SU-DHL-6 (cell line): Measurements from ENCODE around the gene ABCA4.
"Not testable (repeated sequence)": the region's sequence is repeated elsewhere in the genome, so short reads cannot be mapped to it uniquely, and the experiment has no call there.

Experiments used
- H2AFZ ChIP-seq: fragments of 200-600 bp; sonication (generic); 2 replicates; pipeline ENCODE4 v1.6.1; 2014; ENCODE audit warnings: low read depth, mild to moderate bottlenecking, moderate library complexity, mixed read lengths, antibody characterized with exemption, low read length; ENCODE audit not compliant: severe bottlenecking
- H3F3A ChIP-seq: fragments of 200-600 bp; shearing (Covaris generic); 2 replicates; pipeline ENCODE4 v1.6.0; 2016; ENCODE audit warnings: antibody characterized with exemption, mild to moderate bottlenecking; ENCODE audit not compliant: insufficient read depth
- H3K27ac ChIP-seq: fragments of 200-600 bp; sonication (generic); 2 replicates; pipeline ENCODE4 v1.5.1; 2016; ENCODE audit warnings: low read depth, mild to moderate bottlenecking, low read length, moderate library complexity, mixed read lengths
- H3K27me3 ChIP-seq: fragments of 200-600 bp; sonication (generic), shearing (Covaris generic); 2 replicates; pipeline ENCODE4 v1.6.0; 2014; ENCODE audit warnings: mild to moderate bottlenecking, low read length
- H3K36me3 ChIP-seq: fragments of 200-600 bp; sonication (generic); 2 replicates; pipeline ENCODE4 v1.6.1; 2014; ENCODE audit warnings: mild to moderate bottlenecking, low read length, mixed read lengths
- H3K4me2 ChIP-seq: fragments of 300-600, 200-600 bp; shearing (Covaris generic), sonication (generic); 2 replicates; pipeline ENCODE4 v1.6.0; 2014; ENCODE audit warnings: low read length, low read depth, mild to moderate bottlenecking; ENCODE audit not compliant: poor library complexity, severe bottlenecking
- H3K4me3 ChIP-seq: fragments of 200-600 bp; sonication (generic); 2 replicates; pipeline ENCODE4 v1.5.1; 2014; ENCODE audit warnings: antibody characterized with exemption, low read length, mild to moderate bottlenecking, mixed read lengths; ENCODE audit not compliant: insufficient read depth, poor library complexity, severe bottlenecking
- H3K79me2 ChIP-seq: fragments of 200-600 bp; sonication (generic); 2 replicates; pipeline ENCODE4 v1.6.1; 2014; ENCODE audit warnings: mild to moderate bottlenecking, low read length, moderate library complexity; ENCODE audit not compliant: insufficient read depth
- H3K9ac ChIP-seq: fragments of 200-600 bp; sonication (generic); 2 replicates; pipeline ENCODE4 v1.7.0; 2014; ENCODE audit warnings: mild to moderate bottlenecking, low read length
- H3K9me2 ChIP-seq: fragments of 200-600 bp; sonication (generic); replicated peaks from 2 replicates; pipeline ENCODE4 v1.6.1; 2014; ENCODE audit warnings: low read length; ENCODE audit not compliant: insufficient read depth
- H3K9me3 ChIP-seq: fragments of 200-600 bp; sonication (generic); 2 replicates; pipeline ENCODE4 v1.6.1; 2014; ENCODE audit warnings: low read length, mixed read lengths; ENCODE audit not compliant: insufficient read depth
- H4K20me1 ChIP-seq: fragments of 200-600 bp; sonication (generic); 2 replicates; pipeline ENCODE4 v1.6.1; 2014; ENCODE audit warnings: low read depth, mild to moderate bottlenecking, antibody characterized with exemption, low read length, moderate library complexity, mixed read lengths
- EZH2phosphoT487 ChIP-seq: fragments of 200-600 bp; sonication (generic), shearing (Covaris generic); conservative IDR thresholded peaks from 2 replicates; pipeline ENCODE4 v1.6.1; 2018; ENCODE audit warnings: mild to moderate bottlenecking, antibody characterized with exemption, low read length, moderate library complexity, mixed read lengths
- TF ChIP-seq, protein P1 (sequence below): fragments of 200-600 bp; sonication (generic); IDR thresholded peaks from one replicate; pipeline ENCODE4 v1.5.1; 2017; ENCODE audit warnings: antibody characterized with exemption, mild to moderate bottlenecking, low read length, moderate library complexity; ENCODE audit not compliant: insufficient read depth, poor library complexity, severe bottlenecking

Gene ABCA4

DNA sequence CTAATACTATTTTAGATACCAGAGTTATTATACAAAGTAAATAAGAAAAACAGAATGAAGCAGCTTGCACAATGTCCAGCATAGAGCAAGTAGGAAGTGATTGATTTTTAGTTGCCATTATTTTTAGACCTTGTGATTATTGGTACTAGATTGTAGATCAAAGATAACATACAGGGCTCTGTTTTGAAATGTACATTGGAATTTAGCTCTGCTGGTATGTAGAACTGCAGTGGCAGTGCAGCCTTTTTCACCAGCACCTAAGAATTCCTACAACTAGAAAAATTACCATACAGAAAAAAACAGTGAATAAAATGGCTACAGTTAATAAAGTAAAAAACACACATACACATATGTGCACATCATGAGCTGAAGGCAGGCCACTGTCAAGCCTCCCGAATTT, 32.2 kb upstream of the ABCA4 start:
- H3F3A ChIP-seq: no peaks in the 10 kb centered on the region

DNA sequence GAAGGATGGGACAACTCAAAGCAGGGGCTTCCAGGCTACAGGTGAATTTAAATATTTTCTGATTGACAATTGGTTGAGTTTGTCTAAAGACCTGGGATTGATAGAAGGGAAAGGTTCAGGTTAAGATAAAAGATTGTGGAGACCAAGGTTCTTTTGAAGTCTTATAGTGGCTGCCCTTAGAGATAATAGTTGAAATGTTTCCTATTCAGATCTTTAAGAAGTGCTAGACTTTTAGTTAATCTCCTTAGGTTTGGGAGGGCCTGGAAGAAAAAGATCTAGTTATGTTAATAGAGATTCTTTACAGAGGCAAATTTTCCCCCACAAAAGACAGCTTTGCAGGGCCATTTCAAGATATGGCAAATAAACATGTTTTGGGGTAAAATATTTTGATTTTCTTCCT, 28.2 kb upstream of the ABCA4 start:
- not testable (repeated sequence) for H3K9me3 ChIP-seq, H3K36me3 ChIP-seq, H2AFZ ChIP-seq, H3K27ac ChIP-seq, H4K20me1 ChIP-seq, H3K9me2 ChIP-seq, H3F3A ChIP-seq, H3K4me3 ChIP-seq, H3K27me3 ChIP-seq, H3K79me2 ChIP-seq, H3K4me2 ChIP-seq, H3K9ac ChIP-seq

More for the DNA sequence above, 32.2 kb upstream of the ABCA4 start:
- H3K36me3 ChIP-seq: no peaks in the 10 kb centered on the region
- H3K4me3 ChIP-seq: no peak overlapping the region
- H3K79me2 ChIP-seq: no peaks in the 10 kb centered on the region
- no peaks in the 10 kb centered on the region for H3K9me2 ChIP-seq
- H3K27me3 ChIP-seq: no peaks in the 10 kb centered on the region
- TF ChIP-seq, protein P1, sequence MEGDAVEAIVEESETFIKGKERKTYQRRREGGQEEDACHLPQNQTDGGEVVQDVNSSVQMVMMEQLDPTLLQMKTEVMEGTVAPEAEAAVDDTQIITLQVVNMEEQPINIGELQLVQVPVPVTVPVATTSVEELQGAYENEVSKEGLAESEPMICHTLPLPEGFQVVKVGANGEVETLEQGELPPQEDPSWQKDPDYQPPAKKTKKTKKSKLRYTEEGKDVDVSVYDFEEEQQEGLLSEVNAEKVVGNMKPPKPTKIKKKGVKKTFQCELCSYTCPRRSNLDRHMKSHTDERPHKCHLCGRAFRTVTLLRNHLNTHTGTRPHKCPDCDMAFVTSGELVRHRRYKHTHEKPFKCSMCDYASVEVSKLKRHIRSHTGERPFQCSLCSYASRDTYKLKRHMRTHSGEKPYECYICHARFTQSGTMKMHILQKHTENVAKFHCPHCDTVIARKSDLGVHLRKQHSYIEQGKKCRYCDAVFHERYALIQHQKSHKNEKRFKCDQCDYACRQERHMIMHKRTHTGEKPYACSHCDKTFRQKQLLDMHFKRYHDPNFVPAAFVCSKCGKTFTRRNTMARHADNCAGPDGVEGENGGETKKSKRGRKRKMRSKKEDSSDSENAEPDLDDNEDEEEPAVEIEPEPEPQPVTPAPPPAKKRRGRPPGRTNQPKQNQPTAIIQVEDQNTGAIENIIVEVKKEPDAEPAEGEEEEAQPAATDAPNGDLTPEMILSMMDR: no peak
- TF ChIP-seq EZH2phosphoT487: no peak
- H2AFZ ChIP-seq: no peak overlapping the region
- H3K4me2 ChIP-seq: no peak overlapping the region
- no peak overlapping the region for H3K9ac ChIP-seq
- no peak overlapping the region for H3K27ac ChIP-seq
- no peaks in the 10 kb centered on the region for H4K20me1 ChIP-seq
- H3K9me3 ChIP-seq: no peaks in the 10 kb centered on the region

DNA sequence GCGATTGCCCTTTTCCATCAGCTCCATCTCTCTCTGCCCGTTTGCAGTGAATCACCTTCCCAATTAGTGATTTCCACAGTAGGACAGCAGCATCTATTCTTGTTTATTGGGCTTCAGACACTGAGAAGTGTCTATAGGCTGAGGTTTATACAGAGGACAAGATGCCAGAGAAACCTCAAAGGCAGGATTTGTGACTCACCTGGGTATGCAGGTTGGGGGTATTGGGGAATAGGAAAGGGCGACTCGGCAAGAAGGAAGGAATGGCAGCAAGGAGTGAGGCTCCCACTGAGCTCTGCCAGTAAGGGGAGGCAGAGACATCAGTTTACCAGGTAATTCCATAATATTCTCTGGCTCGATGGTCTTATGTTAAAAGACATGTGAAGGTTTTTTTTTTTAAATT, 25.3 kb upstream of the ABCA4 start:
- Histone ChIP-seq H3K4me2 (no peak overlapping the region), H3K36me3 (no peaks in the 10 kb centered on the region), H3K9ac (no peak overlapping the region), H3K4me3 (no peak overlapping the region), H4K20me1 (no peaks in the 10 kb centered on the region), H3K79me2 (no peaks in the 10 kb centered on the region), H3F3A (no peaks in the 10 kb centered on the region), H3K27me3 (no peaks in the 10 kb centered on the region), H2AFZ (no peak overlapping the region), H3K9me2 (no peaks in the 10 kb centered on the region), H3K27ac (no peak overlapping the region), H3K9me3 (no peaks in the 10 kb centered on the region)
- TF ChIP-seq, protein P1: no peak
- no peak for TF ChIP-seq EZH2phosphoT487

DNA sequence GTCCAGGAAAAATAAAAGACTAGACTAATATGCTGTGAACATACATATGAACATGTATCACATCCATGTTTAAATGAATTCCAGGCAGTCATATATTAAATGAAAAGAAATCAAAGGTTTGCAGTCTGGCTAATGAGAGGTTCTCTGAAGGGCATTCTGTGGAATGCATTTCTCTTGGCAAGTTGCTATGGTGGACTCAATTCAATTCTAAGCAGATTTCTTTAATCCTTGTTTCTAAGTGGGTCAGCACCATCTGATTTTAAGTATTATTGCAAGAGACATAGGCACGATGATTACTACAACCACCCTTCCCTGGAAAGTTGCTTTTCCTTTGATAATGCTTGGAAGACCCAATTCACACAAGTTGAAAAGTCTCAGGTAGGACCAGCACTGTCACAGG, 23.9 kb upstream of the ABCA4 start:
- Histone ChIP-seq H3K9ac (no peak overlapping the region), H3K4me3 (no peak overlapping the region), H3K79me2 (no peaks in the 10 kb centered on the region), H3K27ac (no peak overlapping the region), H3K4me2 (no peak overlapping the region), H2AFZ (no peak overlapping the region), H3K27me3 (no peaks in the 10 kb centered on the region), H3K9me3 (no peaks in the 10 kb centered on the region), H3K9me2 (no peaks in the 10 kb centered on the region), H3F3A (no peaks in the 10 kb centered on the region), H4K20me1 (no peaks in the 10 kb centered on the region), H3K36me3 (no peaks in the 10 kb centered on the region)
- TF ChIP-seq EZH2phosphoT487: no peak
- TF ChIP-seq, protein P1: no peak
